Endometrial microvascular endothelial cells (primary cell): ENCODE data around the gene PHF3. TPM values are rescaled to one million over a fixed set of nuclear protein-coding genes. Genes with fewer than 3 reads are reported as not detected.
"Not testable (repeated sequence)": the region's sequence is repeated elsewhere in the genome, so short reads cannot be mapped to it uniquely, and the experiment has no call there.

ENCODE experiments used
- in situ Hi-C: cut with HindIII; loops from 2 replicates; pipeline ENCODE4 v1.10.0; 2017; ENCODE audit warnings: low sequenced_read_pairs, low pct_unique_long_range_greater_than_20kb; ENCODE audit errors: inconsistent ontology term
- total RNA-seq: library from RNA; depleted of rRNA; stranded (reverse); fragments of >200 nt; gene quantifications from one replicate; pipeline ENCODE4 v1.2.3, GENCODE V29; 2015; ENCODE audit errors: inconsistent ontology term

The PHF3 gene
- total RNA-seq, 1 donor from 2014 or later, result 17.6 TPM

DNA sequence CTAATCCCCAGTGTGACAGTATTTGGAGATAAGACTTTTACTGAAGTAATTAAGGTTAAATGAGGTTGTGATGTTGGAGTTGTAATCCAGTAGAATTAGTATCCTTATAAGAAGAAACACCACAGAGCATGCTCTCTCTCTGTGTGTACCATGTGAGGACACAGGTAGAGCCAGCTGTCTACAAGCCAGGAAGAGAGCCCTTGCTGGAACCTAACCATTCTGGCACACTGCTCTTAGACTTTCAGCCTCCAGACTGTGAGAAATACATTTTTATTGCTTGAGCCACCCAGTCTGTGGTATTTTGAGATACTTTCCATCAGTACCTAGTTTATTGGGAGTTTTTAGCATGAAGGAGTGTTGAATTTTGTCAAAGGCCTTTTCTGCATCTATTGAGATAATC, 110.2 kb downstream of the PHF3 start:
- in situ Hi-C loops, result no loop called here

GRCh38 chr6:63750400-63750799, 114.8 kb downstream of the PHF3 start:
- in situ Hi-C loops, result no loop called here

- in situ Hi-C loops, result not testable (repeated sequence)
Measured at GRCh38 chr6:63757275-63757674, 121.7 kb downstream of the PHF3 start.

GRCh38 chr6:63757826-63758225, 122.2 kb downstream of the PHF3 start:
- in situ Hi-C loops, result no loop called here

DNA sequence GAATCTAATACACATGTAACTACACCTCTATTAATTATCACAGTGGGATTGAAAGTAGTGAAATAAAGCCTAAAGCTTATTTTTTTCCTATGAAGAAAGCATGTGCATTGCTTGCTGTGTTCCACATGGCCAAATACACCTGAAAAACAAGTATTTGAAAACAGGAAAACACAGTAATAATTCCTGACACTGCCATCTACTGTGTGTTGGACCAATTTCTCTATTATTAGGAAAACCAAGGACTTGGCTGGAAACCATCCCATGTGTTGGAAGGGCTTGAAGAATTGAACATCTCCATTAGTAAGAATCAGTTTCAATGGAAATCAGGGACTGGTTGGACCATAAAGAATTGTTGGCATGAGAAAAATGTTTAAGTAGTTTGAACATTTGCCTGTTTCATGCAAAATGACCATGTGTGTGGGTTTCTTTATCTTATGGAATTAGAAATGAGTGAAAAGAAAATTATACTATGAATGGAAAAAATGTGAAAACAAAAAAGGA, 124.1 kb downstream of the PHF3 start:
- in situ Hi-C loops, result no loop called here

- in situ Hi-C loops, result no loop called here
Measured at GRCh38 chr6:63760199-63760598, 124.6 kb downstream of the PHF3 start.

DNA sequence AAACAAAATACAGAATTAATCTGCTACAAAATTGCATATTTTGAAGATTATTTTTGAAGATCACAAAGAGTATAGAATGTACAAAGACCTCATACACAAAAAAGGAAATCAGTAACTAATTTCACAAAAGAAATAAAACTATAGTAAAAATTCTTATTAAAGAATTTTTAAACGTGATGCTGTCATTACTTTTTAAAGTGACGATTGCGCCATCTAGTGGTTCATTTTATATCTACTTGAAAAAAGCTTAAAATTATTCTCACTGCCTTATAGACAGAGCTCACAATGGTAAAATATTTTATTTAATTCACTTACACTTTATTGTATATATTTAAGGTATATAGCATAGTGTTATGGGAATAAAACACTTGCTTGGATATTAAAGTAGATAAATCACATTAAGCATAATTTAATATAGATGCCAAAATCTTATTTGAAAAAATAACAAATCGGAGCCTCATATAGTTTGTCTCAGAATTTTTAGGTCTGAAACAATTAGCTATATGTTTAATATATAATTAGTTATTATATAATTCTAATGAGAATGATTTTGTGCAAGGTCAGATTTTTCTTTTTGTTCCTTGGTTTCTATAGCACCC, 128.8 kb downstream of the PHF3 start:
- in situ Hi-C loops, result no loop called here

Other genes starting within 250 kb of the PHF3 start
- 41.0 TPM for gene PTP4A1, start 63.3 kb upstream of the PHF3 start, total RNA-seq